Measurements from ENCODE around the gene MAP3K7.

MAP3K7 gene

DNA sequence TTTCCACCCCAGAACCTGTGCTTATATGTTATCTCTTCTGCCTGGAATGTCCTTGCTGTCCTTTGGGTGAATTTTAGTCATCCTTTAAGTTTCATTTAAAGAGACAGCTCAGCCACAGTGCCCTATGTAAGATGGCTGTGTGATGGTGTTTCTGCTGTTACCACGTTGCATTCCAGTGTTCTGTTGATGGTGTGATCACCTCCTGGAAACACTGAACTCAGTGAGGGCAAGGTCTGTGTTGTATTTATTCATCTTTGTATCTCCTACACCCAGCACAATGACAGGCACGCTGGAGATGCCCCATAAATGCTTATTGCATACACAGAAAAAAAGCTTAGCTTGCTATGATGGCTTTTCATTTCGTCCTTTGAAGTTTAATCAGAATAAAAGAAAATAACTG lies 102.5 kb downstream of the MAP3K7 start:
- Histone ChIP-seq H4K20me1 (ENCODE audit: insufficient read depth, low read length, poor library complexity, severe bottlenecking) (no peaks in the 10 kb centered on the region), H3K4me1 (ENCODE audit: insufficient read depth, low read length, poor library complexity, severe bottlenecking) (no peaks in the 10 kb centered on the region), H3K9me3 (ENCODE audit: insufficient read depth, low read depth, low read length) (0 out of 2 replicates have a peak, but pooled peaks cover 5% of the 10 kb centered on the region), H3K4me3 (ENCODE audit: low read length, poor library complexity, severe bottlenecking) (no peak overlapping the region), H3K79me2 (ENCODE audit: insufficient read depth, low read length) (no peaks in the 10 kb centered on the region), H3F3A (ENCODE audit: low read depth) (no peaks in the 10 kb centered on the region), H3K4me2 (ENCODE audit: low read depth, low read length, poor library complexity, severe bottlenecking) (no peak overlapping the region), H3K36me3 (ENCODE audit: insufficient read depth, low read length) (no peaks in the 10 kb centered on the region), H3K9ac (ENCODE audit: low read depth, low read length, poor library complexity, severe bottlenecking) (no peak overlapping the region), H2AFZ (ENCODE audit: low read length) (no peak overlapping the region), H3K9me2 (replicated peaks; ENCODE audit: low read depth, low read length) (no peaks in the 10 kb centered on the region), H3K27me3 (ENCODE audit: insufficient read depth, low read length, poor library complexity, severe bottlenecking) (no peaks in the 10 kb centered on the region)
- TF ChIP-seq, protein P1, sequence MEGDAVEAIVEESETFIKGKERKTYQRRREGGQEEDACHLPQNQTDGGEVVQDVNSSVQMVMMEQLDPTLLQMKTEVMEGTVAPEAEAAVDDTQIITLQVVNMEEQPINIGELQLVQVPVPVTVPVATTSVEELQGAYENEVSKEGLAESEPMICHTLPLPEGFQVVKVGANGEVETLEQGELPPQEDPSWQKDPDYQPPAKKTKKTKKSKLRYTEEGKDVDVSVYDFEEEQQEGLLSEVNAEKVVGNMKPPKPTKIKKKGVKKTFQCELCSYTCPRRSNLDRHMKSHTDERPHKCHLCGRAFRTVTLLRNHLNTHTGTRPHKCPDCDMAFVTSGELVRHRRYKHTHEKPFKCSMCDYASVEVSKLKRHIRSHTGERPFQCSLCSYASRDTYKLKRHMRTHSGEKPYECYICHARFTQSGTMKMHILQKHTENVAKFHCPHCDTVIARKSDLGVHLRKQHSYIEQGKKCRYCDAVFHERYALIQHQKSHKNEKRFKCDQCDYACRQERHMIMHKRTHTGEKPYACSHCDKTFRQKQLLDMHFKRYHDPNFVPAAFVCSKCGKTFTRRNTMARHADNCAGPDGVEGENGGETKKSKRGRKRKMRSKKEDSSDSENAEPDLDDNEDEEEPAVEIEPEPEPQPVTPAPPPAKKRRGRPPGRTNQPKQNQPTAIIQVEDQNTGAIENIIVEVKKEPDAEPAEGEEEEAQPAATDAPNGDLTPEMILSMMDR (conservative IDR thresholded peaks at IDR 0.05; ENCODE audit: low read length) = no peak
- no peak for TF ChIP-seq EZH2phosphoT487 (IDR thresholded peaks at IDR 0.05; ENCODE audit: borderline replicate concordance)

DNA sequence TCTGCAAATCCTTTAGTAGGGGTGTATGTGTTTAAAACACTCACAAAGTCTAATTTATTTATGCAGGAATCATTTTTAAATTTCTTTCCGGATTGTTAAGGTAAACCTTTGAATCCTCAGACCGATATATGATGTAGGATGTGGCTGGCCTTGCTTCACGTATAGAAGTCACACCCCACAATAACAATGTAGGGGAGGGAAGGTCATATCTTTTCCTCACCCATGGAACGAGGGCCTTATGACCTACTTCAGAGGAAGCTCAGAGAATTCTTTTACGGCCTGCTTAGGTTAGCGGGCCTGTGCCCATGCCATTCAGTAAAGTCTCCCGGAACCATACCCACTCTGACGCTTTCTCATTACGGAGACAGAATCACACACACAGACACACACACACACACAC lies 102.9 kb downstream of the MAP3K7 start:
- TF ChIP-seq, protein P1 (conservative IDR thresholded peaks at IDR 0.05; ENCODE audit: low read length) = no peak
- no peak for TF ChIP-seq EZH2phosphoT487 (IDR thresholded peaks at IDR 0.05; ENCODE audit: borderline replicate concordance)
- no peaks in the 10 kb centered on the region for H4K20me1 ChIP-seq (ENCODE audit: insufficient read depth, low read length, poor library complexity, severe bottlenecking)
- H3K9me3 ChIP-seq (ENCODE audit: insufficient read depth, low read depth, low read length) = 0 out of 2 replicates have a peak, but pooled peaks cover 5% of the 10 kb centered on the region
- no peaks in the 10 kb centered on the region for H3K9me2 ChIP-seq (replicated peaks; ENCODE audit: low read depth, low read length)
- H3K4me3 ChIP-seq (ENCODE audit: low read length, poor library complexity, severe bottlenecking) = no peak overlapping the region
- H3K27me3 ChIP-seq (ENCODE audit: insufficient read depth, low read length, poor library complexity, severe bottlenecking) = no peaks in the 10 kb centered on the region
- H3K79me2 ChIP-seq (ENCODE audit: insufficient read depth, low read length) = no peaks in the 10 kb centered on the region
- no peak overlapping the region for H3K4me2 ChIP-seq (ENCODE audit: low read depth, low read length, poor library complexity, severe bottlenecking)
- H3F3A ChIP-seq (ENCODE audit: low read depth) = no peaks in the 10 kb centered on the region
- H3K36me3 ChIP-seq (ENCODE audit: insufficient read depth, low read length) = no peaks in the 10 kb centered on the region
- H3K4me1 ChIP-seq (ENCODE audit: insufficient read depth, low read length, poor library complexity, severe bottlenecking) = peaks cover 3% of the 10 kb centered on the region
- no peak overlapping the region for H2AFZ ChIP-seq (ENCODE audit: low read length)
- H3K9ac ChIP-seq (ENCODE audit: low read depth, low read length, poor library complexity, severe bottlenecking) = no peak overlapping the region

DNA sequence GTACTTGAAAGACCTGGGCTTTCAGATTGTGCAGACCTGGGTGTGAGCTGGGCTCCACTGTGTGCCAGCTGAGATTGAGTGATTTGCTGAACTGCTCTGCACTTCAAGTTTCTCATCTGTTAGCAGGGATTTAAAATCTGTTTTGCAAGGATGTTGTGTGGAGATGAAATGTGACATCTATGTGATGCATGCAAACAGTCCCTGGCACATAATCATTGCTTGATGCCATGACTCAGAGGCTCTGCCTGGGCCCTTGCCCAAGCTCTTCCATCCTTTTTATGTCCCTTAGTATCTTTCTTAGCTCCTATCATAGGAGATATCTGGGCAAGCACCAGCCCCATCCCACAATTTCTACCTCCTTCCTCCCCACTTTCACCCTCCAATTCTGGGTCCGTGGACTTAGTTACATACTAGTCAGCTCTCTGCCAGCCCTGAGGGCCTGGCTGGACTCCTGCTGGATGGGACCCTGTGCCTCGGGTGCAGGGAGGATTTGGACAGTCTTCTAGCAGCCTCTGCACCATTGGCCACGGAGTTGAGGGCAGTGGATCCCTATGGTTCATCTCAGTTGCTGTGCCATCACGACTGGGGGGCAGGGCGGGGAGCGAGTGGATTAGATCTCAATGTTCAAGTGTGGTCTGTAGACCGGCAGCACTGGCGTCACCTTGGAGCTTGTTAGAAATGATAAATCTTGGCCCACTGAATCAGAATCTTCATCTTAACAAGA lies 103.6 kb downstream of the MAP3K7 start:
- Histone ChIP-seq H3K4me1 (ENCODE audit: insufficient read depth, low read length, poor library complexity, severe bottlenecking) (peaks cover 10% of the 10 kb centered on the region), H3K79me2 (ENCODE audit: insufficient read depth, low read length) (no peaks in the 10 kb centered on the region), H2AFZ (ENCODE audit: low read length) (no peak overlapping the region), H3K9ac (ENCODE audit: low read depth, low read length, poor library complexity, severe bottlenecking) (no peak overlapping the region), H3K36me3 (ENCODE audit: insufficient read depth, low read length) (no peaks in the 10 kb centered on the region), H3K9me3 (ENCODE audit: insufficient read depth, low read depth, low read length) (0 out of 2 replicates have a peak, but pooled peaks cover 5% of the 10 kb centered on the region), H3K4me2 (ENCODE audit: low read depth, low read length, poor library complexity, severe bottlenecking) (no peak overlapping the region), H3K4me3 (ENCODE audit: low read length, poor library complexity, severe bottlenecking) (no peak overlapping the region), H3K27me3 (ENCODE audit: insufficient read depth, low read length, poor library complexity, severe bottlenecking) (no peaks in the 10 kb centered on the region), H3F3A (ENCODE audit: low read depth) (no peaks in the 10 kb centered on the region), H4K20me1 (ENCODE audit: insufficient read depth, low read length, poor library complexity, severe bottlenecking) (no peaks in the 10 kb centered on the region), H3K9me2 (replicated peaks; ENCODE audit: low read depth, low read length) (no peaks in the 10 kb centered on the region)
- no peak for TF ChIP-seq EZH2phosphoT487 (IDR thresholded peaks at IDR 0.05; ENCODE audit: borderline replicate concordance)
- TF ChIP-seq, protein P1 (conservative IDR thresholded peaks at IDR 0.05; ENCODE audit: low read length) = no peak
